HEK293 (cell line): ENCODE results near the gene RAB21.

Experiments
- YY1 ChIP-seq: fragments of 450-650 bp; formaldehyde crosslinking; IDR thresholded peaks from 2 replicates; pipeline ENCODE4 v1.5.1; 2018; ENCODE audit warnings: missing biosample characterization, missing genetic modification characterization
- ZNF791 ChIP-seq: fragments of 450-650 bp; formaldehyde crosslinking; IDR thresholded peaks from 2 replicates; pipeline ENCODE4 v1.5.1; 2016; ENCODE audit warnings: missing biosample characterization, missing genetic modification characterization
- TF ChIP-seq, protein P1 (sequence below): fragments of 450-650 bp; formaldehyde crosslinking; IDR thresholded peaks from 2 replicates; pipeline ENCODE4 v1.5.1; 2016; ENCODE audit warnings: missing biosample characterization, missing genetic modification characterization
- TF ChIP-seq, protein P2 (sequence below): fragments of 450-650 bp; formaldehyde crosslinking; IDR thresholded peaks from 2 replicates; pipeline ENCODE4 v1.5.1; 2016; ENCODE audit warnings: missing biosample characterization, missing genetic modification characterization
- TF ChIP-seq, protein P3 (sequence below): fragments of 450-650 bp; formaldehyde crosslinking; IDR thresholded peaks from 2 replicates; pipeline ENCODE4 v1.5.1; 2016; ENCODE audit warnings: missing biosample characterization, missing genetic modification characterization

DNA sequence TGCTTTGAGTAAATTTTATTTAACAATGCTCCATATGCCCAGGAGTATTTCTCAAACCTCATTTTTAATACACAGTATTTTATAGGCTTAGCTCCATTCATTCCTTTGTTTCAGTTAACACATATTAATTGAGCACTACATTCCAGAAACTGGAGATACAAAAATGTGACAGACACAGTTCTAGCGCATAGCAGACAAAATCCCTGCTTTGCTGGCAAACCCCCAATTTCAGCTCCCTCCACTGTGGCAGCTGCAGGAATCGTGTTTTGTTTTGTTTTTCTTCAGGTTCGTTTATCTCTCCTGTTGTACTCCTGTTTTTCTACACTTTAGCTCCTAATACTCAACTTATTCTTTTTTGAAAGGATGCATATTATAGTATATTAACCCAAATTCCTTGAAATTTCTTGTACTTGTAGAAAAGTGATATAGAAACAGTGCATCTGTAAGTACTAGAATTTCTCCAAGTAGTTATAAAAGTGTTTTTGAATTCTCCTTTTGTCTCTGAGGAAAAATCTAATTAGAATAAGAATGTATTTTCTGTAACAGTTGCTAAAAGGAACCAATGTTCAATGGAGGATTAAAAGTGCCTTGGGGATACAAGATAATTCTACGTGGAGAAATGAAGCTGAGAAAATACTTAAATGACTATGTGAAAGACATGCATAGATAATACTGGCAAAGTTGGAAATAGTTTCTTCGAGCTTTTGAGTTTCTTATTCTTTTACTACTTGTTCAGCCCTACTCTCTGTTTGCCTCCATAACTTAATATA is 6.4 kb upstream of the RAB21 start:
- TF ChIP-seq, protein P1, sequence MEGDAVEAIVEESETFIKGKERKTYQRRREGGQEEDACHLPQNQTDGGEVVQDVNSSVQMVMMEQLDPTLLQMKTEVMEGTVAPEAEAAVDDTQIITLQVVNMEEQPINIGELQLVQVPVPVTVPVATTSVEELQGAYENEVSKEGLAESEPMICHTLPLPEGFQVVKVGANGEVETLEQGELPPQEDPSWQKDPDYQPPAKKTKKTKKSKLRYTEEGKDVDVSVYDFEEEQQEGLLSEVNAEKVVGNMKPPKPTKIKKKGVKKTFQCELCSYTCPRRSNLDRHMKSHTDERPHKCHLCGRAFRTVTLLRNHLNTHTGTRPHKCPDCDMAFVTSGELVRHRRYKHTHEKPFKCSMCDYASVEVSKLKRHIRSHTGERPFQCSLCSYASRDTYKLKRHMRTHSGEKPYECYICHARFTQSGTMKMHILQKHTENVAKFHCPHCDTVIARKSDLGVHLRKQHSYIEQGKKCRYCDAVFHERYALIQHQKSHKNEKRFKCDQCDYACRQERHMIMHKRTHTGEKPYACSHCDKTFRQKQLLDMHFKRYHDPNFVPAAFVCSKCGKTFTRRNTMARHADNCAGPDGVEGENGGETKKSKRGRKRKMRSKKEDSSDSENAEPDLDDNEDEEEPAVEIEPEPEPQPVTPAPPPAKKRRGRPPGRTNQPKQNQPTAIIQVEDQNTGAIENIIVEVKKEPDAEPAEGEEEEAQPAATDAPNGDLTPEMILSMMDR: no peak
- TF ChIP-seq ZNF791 (tag by site-specific recombination) (no peak), YY1 (tag by site-specific recombination) (no peak)
- TF ChIP-seq, protein P2, sequence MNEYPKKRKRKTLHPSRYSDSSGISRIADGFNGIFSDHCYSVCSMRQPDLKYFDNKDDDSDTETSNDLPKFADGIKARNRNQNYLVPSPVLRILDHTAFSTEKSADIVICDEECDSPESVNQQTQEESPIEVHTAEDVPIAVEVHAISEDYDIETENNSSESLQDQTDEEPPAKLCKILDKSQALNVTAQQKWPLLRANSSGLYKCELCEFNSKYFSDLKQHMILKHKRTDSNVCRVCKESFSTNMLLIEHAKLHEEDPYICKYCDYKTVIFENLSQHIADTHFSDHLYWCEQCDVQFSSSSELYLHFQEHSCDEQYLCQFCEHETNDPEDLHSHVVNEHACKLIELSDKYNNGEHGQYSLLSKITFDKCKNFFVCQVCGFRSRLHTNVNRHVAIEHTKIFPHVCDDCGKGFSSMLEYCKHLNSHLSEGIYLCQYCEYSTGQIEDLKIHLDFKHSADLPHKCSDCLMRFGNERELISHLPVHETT (tag by site-specific recombination): no peak
- TF ChIP-seq, protein P3, sequence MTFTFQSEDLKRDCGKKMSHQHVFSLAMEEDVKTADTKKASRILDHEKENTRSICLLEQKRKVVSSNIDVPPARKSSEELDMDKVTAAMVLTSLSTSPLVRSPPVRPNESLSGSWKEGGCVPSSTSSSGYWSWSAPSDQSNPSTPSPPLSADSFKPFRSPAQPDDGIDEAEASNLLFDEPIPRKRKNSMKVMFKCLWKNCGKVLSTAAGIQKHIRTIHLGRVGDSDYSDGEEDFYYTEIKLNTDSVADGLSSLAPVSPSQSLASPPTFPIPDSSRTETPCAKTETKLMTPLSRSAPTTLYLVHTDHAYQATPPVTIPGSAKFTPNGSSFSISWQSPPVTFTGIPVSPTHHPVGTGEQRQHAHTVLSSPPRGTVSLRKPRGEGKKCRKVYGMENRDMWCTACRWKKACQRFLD: no peak
